ENCODE data around the gene STXBP6.
"Not testable (repeated sequence)": the region's sequence is repeated elsewhere in the genome, so short reads cannot be mapped to it uniquely, and the experiment has no call there.

The STXBP6 gene

GRCh38 chr14:24817212-24818057, 232.5 kb downstream of the STXBP6 start:
- ATAC-seq: no peak

- ATAC-seq: no peak
Observed at GRCh38 chr14:24816929-24817211, 233.1 kb downstream of the STXBP6 start.

DNA sequence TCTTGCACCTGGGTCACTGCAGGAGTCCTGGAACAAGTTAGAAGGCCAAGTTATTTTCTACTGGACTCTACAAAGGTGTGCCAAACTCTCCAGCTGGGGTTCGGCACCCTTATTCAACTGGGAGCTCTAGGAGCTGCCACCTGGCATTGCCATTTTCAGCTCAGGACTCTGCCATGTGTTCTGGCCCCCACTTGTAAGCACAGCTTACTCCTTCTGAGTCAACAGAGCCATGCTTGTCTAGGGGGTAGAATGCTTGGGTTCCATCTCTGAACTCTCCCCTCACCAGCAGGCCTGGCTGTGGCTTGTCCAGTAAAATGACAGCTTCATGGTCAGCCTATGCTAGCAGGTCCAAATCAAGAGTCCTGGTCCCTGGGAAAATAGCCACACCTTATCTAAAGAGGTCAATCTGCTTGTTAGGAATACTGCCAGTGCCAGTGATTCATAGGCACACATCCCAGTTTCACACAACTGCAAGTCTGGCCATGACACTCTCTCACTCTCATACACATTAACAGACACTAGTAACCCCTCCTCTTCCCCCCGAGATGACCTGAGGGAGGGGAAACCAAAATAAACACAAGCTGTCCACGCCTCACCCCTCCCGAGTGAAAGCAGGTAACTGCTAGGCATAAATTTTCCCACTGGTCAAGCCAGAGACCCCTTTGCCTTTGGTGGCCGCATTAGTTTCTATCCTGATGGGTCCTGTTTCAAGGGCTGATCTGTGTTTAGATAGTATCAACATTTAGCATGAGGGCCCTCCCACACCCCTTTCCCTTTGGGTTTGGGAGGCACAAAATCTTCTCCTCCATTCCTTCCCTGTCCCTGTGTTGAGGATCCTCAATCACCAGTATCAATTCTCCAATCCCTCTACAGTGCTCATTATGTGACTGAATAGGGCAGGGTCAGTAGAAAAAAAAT, 233.7 kb downstream of the STXBP6 start:
- ATAC-seq: no peak

DNA sequence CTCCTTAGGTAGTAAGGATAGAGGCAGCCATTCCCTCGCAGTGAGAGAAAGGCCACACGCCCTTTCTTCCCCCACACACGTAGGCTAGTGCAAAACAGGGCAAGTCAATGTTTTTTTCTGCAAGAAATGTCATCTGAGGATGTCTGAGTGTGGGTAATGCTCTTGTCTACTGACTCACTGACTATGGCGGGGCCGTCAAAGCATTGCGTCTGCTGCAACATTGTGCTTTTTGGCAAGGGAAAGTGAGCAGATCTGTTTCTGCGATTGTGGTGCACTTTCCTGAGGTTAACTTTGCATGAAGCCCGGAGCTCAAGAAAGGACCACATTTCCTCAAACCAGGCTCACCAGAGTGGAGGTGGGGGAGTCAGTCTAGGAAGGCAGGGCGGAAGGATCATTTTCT, 234.4 kb downstream of the STXBP6 start:
- no peak for ATAC-seq

GRCh38 chr14:24814944-24815343, 235.0 kb downstream of the STXBP6 start:
- no peak for ATAC-seq

- ATAC-seq: no peak
Observed at GRCh38 chr14:24814346-24814745, 235.6 kb downstream of the STXBP6 start.

DNA sequence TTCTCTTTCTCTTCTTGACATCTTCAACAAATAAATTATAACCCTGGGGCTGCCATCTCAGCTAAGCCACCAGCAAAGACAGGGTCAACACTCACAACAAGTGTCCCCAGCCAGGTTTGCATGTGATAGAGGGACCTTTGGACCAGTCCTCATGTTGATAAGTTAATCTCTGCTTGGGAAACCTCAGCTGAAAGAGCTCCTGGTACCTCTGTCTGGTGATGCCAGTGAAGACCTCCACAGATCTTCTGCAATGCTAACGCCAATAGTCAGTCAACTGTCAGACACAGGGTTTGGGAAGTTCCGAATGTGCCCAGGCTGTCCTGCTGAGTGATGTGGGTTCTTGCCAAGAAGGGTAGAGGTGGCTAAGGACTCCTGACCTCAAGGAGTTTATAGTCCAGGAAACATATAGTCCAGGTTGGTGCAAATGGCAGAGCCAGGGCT, 236.1 kb downstream of the STXBP6 start:
- ATAC-seq: no peak

DNA sequence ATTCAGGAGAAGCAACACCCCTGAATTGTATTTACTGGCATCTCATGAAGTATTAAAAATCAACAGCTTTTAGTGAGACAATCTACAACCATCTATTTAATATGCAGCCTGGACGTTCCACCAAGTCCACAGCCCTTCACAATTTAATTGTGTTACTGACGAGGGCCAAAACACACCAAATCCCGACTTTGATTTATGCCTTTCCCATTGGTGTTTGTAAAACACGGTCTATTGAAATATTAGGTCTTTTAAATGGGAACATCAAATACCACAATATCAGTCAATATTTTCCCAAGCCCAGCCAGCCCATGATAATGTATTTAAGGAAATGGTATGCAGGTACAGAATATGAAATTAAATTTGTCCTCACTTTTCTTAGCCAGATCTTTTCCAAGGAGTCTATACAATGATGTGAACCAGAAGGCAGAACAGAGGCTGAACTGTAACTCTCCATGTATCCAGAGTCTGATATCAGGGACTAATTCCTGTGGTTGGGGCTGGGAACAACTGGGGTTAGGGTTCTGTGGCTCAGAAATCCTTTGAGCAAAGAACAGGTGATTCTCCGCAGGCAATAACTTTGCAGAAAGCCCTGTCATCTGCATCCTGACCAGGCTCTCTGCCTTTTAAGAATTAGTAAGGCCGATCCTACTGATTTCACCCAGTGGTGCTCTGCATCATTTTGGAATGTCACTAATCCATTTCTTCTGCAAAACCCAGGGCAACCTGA, 236.7 kb downstream of the STXBP6 start:
- ATAC-seq: no peak

GRCh38 chr14:24809135-24809534, 240.8 kb downstream of the STXBP6 start:
- no peak for ATAC-seq

- no peak for ATAC-seq
Observed at GRCh38 chr14:24808412-24808811, 241.5 kb downstream of the STXBP6 start.

DNA sequence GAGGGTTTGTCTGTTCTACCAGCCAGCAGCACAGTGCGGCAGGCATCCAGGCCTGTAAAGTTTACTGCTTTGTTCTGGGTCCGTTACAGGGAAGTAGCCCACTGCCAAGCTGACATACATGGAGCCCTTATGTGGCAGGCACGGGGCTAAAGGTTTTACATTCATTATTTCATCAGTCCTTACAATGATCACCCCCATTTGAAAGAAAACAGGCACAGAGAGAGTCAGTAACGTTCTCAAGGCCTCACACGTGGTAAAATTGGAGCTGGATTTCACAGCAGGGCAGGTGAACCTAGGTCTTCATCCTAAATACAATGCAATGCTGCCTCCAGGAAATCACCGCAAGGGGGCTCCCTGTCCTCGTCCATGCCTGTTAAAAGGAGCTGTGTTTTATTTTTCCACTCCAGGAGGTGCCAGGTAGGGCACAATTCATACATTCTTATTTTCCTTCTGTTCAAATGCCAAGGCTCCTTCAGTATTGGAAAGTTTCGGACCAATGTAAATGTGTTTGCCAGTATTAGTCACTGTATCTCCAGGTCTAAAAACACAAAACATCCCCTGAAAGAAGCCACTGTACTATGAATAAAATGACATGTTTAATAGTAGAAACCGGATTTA, 243.8 kb downstream of the STXBP6 start:
- ATAC-seq: no peak

GRCh38 chr14:24804552-24805212, 245.3 kb downstream of the STXBP6 start:
- no peak for ATAC-seq

GRCh38 chr14:24803933-24804494, 245.9 kb downstream of the STXBP6 start:
- ATAC-seq: no peak

DNA sequence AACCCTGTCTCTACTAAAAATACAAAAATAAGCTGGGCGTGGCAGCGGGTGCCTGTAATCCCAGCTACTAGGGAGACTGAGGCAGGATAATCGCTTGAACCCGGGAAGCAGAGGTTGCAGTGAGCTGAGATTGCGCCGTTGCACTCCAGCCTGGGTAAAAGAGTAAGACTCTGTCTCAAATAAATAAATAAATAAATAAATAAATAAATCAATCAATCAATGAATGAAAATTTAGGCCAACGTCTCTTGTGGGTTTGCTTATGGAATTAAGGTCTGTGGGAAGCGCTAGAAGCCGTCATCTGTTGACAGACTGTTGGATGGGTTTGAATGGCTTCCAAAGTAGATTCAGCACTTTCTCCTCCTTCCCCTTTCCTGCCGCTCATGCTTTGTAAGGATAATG, 246.5 kb downstream of the STXBP6 start:
- ATAC-seq: not testable (repeated sequence)

GRCh38 chr14:24802236-24802635, 247.7 kb downstream of the STXBP6 start:
- ATAC-seq: no peak

DNA sequence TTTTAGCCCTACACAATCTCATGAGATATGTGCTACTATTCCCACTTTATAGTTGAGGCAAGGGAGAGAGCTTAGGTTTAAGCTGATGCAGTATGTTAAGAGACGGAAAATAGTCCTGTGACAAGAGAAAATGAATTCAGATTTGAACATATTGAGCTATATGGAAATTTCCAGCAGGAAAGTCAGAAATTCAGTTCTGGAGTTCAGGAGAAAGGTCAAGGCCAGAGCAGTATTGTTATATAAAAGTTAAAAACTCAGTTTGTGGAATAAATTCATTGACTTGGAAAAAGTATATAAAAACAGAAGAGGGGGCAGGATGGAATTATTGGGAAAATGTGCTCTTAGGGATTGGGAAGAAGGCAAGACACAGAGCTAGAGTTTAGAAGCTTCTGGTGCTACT, 248.9 kb downstream of the STXBP6 start:
- ATAC-seq: no peak

DNA sequence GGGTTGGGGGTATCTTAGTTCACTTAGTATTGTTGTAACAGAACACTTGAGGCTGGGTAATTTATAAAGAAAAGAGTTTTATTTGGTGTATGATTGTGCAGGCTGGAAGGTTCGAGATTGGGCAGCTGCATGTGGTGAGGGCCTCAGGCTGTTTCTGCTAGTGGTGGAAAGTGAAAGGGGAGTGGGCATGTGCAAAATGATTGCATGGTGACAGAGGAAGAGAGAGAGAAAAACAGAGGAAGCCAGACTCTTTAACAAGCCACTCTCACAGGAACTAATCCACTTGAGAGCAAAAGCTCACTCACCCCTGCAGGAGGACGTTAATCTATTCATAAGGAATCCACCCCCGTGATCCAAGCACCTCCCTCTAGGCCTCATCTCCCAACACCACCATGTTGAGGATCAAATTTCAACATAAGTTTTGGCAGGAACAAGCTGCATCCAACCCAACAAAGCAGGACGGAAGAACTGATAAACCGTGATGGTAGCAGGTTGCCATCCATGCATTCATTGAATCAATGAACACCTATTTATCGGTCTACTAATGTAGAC, 251.0 kb downstream of the STXBP6 start:
- no peak for ATAC-seq

DNA sequence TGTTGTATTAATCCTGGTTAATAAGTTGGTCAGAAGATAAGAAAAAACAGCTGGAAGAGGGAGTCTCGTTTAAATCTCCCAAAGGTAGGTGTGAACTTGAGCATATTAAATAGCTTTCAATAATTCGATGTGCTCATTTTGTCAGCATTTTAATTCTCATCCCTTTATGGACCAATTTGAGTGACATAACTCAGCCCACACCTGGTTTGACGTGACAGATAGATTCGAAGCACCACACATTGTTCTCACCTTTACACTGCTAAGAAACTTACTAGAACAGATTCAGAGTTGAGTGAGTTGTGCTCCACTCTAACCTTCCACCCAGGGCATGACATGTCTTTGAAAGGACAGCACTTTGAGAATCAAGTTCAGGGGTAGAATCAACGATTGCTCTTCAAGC, 254.5 kb downstream of the STXBP6 start:
- no peak for ATAC-seq

- no peak for ATAC-seq
Observed at GRCh38 chr14:24794644-24795305, 255.2 kb downstream of the STXBP6 start.

- ATAC-seq: no peak
Observed at GRCh38 chr14:24790196-24790595, 259.8 kb downstream of the STXBP6 start.

GRCh38 chr14:24789378-24789884, 260.5 kb downstream of the STXBP6 start:
- no peak for ATAC-seq
